ENCODE measurements around the gene TLE4.

Gene TLE4

DNA sequence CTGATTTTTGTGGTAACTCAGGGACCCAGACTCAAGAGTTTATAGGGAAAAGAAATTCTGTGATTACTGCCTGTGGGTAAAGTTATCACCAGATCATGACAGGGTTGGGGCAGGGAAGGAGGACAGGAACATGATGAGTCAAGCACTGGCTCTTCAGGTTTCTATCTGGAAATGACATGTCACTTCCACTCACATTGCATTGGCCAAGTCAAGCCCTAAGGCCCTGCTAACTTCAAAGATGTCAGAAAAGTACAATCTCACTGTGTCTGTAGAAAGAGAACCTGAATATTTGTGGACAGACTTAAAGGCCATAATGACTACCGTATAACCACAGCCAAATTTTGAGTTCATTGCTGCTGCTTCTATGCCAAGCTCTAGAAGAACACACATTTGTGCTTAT, 187.7 kb downstream of the TLE4 start:
- no peak for DNase-seq (ENCODE audit: extremely low read depth, low read depth)
- no peak overlapping the region for H3K4me3 ChIP-seq (replicated peaks; ENCODE audit: low read depth, low read length)
- TF ChIP-seq, protein P1, sequence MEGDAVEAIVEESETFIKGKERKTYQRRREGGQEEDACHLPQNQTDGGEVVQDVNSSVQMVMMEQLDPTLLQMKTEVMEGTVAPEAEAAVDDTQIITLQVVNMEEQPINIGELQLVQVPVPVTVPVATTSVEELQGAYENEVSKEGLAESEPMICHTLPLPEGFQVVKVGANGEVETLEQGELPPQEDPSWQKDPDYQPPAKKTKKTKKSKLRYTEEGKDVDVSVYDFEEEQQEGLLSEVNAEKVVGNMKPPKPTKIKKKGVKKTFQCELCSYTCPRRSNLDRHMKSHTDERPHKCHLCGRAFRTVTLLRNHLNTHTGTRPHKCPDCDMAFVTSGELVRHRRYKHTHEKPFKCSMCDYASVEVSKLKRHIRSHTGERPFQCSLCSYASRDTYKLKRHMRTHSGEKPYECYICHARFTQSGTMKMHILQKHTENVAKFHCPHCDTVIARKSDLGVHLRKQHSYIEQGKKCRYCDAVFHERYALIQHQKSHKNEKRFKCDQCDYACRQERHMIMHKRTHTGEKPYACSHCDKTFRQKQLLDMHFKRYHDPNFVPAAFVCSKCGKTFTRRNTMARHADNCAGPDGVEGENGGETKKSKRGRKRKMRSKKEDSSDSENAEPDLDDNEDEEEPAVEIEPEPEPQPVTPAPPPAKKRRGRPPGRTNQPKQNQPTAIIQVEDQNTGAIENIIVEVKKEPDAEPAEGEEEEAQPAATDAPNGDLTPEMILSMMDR (IDR thresholded peaks at IDR 0.05; ENCODE audit: low read depth, low read length, missing control alignments), result no peak

DNA sequence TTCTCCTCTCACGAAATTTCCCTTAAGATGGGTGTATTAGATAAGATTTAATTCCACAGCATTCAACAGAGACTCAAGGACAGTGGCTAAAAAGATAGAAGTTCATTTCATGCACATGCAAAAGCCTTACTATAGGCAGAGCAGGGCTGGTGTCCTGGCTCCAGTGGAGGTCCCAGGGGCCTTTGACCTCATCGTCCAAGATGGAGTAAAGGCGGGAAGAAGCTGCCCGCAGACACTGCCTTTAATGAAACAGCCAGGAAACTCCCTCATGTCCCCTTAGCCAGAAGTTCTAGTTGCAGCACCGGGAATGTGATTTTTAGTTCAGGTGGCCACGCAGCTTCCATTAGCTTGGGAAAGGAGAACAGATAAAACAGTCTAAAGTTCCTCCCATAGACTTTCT, 190.3 kb downstream of the TLE4 start:
- DNase-seq (ENCODE audit: extremely low read depth, low read depth), result no peak
- H3K4me3 ChIP-seq (replicated peaks; ENCODE audit: low read depth, low read length), result no peak overlapping the region
- TF ChIP-seq, protein P1 (IDR thresholded peaks at IDR 0.05; ENCODE audit: low read depth, low read length, missing control alignments), result no peak

DNA sequence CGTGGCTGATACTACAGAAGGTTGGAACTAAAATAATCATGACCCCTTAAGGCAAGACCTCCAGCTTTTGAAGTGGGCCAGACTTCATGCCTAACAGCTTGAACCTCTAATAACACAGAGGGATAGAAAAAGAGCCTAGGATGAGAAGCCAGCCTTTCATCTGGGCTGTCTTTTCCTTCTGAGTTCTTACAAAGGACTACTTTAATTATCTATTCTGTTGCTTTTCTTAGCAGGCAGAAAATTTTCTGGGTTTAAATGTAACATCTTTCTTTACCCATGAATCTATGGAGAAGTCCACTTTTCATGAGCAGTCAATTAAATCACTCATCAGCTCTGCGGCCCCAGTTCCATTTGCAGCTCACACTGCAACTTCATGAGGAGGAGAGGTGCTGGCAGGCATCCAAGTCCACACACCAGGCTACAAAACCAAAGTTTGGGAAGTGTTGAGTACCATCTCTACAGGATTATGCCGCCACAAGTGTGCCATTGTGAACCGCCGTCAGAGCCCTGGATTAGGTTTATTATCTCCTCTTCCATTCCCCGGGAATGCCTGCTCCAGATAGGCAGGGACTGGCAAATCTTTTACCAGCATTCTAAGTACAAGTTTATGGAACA, 192.0 kb downstream of the TLE4 start:
- no peak overlapping the region for H3K4me3 ChIP-seq (replicated peaks; ENCODE audit: low read depth, low read length)
- DNase-seq (ENCODE audit: extremely low read depth, low read depth), result peak; percentile 5
- TF ChIP-seq, protein P1 (IDR thresholded peaks at IDR 0.05; ENCODE audit: low read depth, low read length, missing control alignments), result no peak

DNA sequence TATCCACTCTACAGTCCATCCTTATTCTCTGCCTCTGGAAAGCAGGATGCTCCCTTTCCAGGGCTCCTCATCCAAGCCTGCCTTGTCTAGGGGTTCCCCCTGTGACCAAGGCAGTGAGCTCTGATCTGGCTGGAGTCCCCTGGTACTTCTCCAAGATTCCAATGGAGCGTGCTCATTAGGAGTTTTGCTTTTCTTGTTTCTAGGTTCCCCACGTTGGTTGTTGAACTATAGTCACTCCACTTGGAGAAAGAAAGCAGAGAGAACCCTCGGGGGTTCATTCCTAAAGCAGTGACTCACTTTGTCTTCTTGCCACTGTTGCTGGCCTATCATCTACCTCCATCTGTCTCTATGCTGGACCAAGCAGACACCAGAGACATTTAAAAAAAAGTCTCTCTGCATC, 192.6 kb downstream of the TLE4 start:
- no peak overlapping the region for H3K4me3 ChIP-seq (replicated peaks; ENCODE audit: low read depth, low read length)
- DNase-seq (ENCODE audit: extremely low read depth, low read depth), result peak; percentile 78
- TF ChIP-seq, protein P1 (IDR thresholded peaks at IDR 0.05; ENCODE audit: low read depth, low read length, missing control alignments), result no peak

DNA sequence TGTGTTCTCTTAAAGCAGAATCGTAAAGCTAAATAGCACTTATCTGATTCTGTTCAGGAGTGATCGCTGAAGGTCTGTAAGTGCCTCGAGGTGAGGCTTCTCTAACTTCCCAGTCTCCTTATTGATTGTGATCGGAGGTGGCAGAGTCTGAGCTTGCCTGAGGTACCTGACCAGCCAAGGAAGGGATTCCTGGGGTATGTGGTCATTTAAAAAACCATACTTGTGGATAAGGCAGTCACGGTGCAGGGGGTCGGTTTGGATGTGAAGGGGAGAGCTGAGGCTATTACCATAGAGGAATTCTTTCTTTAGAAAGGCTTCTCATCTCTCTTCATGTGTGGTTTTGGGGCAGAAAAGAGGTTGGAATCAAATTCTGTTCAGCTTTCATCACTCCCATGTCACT, 193.7 kb downstream of the TLE4 start:
- DNase-seq (ENCODE audit: extremely low read depth, low read depth), result no peak
- H3K4me3 ChIP-seq (replicated peaks; ENCODE audit: low read depth, low read length), result no peak overlapping the region
- TF ChIP-seq, protein P1 (IDR thresholded peaks at IDR 0.05; ENCODE audit: low read depth, low read length, missing control alignments), result no peak

DNA sequence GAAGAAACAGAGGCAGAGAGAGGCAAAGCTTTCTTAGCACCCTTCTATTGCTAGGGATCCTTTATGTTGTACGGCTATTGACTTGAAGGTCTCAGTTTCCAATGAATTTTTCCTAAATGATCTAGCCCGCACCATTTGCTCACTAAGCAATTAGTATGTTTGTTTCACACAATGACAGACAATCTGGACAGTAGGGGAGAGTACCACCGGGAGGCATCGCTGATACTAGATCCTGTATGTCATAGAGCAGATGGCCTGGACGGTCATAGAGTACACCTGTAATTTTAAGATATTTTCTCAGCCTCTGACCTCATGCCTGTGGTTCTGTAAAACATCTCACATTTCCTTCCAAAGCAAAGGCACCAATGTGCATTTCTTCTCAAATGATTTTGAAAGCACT, 194.3 kb downstream of the TLE4 start:
- TF ChIP-seq, protein P1 (IDR thresholded peaks at IDR 0.05; ENCODE audit: low read depth, low read length, missing control alignments), result no peak
- no peak overlapping the region for H3K4me3 ChIP-seq (replicated peaks; ENCODE audit: low read depth, low read length)
- no peak for DNase-seq (ENCODE audit: extremely low read depth, low read depth)

DNA sequence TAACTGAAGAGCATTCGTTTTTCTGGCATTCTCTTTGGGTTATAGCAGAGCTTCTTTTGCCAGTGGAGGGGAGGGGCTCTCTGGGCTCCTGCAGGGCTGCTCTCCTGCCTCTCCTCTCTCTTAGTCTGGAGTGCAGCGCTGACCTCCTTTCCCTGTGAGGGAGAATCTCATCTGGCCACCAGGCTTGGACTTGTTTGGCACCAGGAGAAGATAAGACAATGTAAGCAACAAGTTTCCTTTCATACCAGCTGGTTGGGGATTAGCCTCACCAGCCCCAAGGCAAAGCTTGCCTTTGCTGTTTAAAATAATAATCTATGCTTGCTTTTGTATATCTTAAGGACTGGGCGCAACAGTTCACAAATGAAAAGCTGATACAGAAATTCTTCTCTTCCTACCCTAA, 196.4 kb downstream of the TLE4 start:
- TF ChIP-seq, protein P1 (IDR thresholded peaks at IDR 0.05; ENCODE audit: low read depth, low read length, missing control alignments), result no peak
- H3K4me3 ChIP-seq (replicated peaks; ENCODE audit: low read depth, low read length), result no peak overlapping the region
- DNase-seq (ENCODE audit: extremely low read depth, low read depth), result peak; percentile 14

All from HFF-Myc (cell line).